Endodermal cell (in vitro differentiated cells): ENCODE measurements around the gene HECTD3. TPM values are rescaled to one million over a fixed set of nuclear protein-coding genes. Genes with fewer than 3 reads are reported as not detected.

Experiments used
- DNase-seq: peaks from one replicate; pipeline ENCODE4 v3.0.0-alpha.2; 2017
- H3K27ac ChIP-seq: 2 replicates; pipeline ENCODE4 v1.5.1; 2013; ENCODE audit warnings: mild to moderate bottlenecking, low read depth, low read length, moderate library complexity
- H3K27me3 ChIP-seq: 2 replicates; pipeline ENCODE4 v1.6.1; 2013; ENCODE audit warnings: mild to moderate bottlenecking, low read length, moderate library complexity; ENCODE audit not compliant: insufficient read depth, control insufficient read depth, poor library complexity, severe bottlenecking
- H3K36me3 ChIP-seq: 2 replicates; pipeline ENCODE4 v1.7.0; 2013; ENCODE audit warnings: mild to moderate bottlenecking, low read length, moderate library complexity; ENCODE audit not compliant: control insufficient read depth, insufficient read depth
- H3K4me1 ChIP-seq: one replicate; pipeline ENCODE4 v1.7.0; 2013; ENCODE audit warnings: low read length; ENCODE audit not compliant: control insufficient read depth, insufficient read depth
- H3K4me3 ChIP-seq: 2 replicates; pipeline ENCODE4 v1.5.1; 2013; ENCODE audit warnings: mild to moderate bottlenecking, low read length, moderate library complexity
- H3K9ac ChIP-seq: 2 replicates; pipeline ENCODE4 v1.6.1; 2013; ENCODE audit warnings: mild to moderate bottlenecking, low read length, moderate library complexity; ENCODE audit not compliant: poor library complexity, severe bottlenecking; ENCODE audit errors: extremely low read depth
- H3K9me3 ChIP-seq: 2 replicates; pipeline ENCODE4 v1.6.1; 2013; ENCODE audit warnings: mild to moderate bottlenecking, low read length, moderate library complexity; ENCODE audit not compliant: control insufficient read depth
- H3K27ac Mint-ChIP-seq: 2 replicates; pipeline ENCODE4 v1.8.0; 2020; ENCODE audit warnings: mixed read lengths
- H3K27me3 Mint-ChIP-seq: 2 replicates; pipeline ENCODE4 v1.8.0; 2021; ENCODE audit warnings: mild to moderate bottlenecking, mixed read lengths; ENCODE audit not compliant: insufficient read depth
- H3K36me3 Mint-ChIP-seq: 2 replicates; pipeline ENCODE4 v1.8.0; 2020; ENCODE audit warnings: low read depth, mixed read lengths
- H3K4me1 Mint-ChIP-seq: 2 replicates; pipeline ENCODE4 v1.8.0; 2020; ENCODE audit warnings: mixed read lengths
- H3K4me3 Mint-ChIP-seq: 2 replicates; pipeline ENCODE4 v1.8.0; 2020; ENCODE audit warnings: mild to moderate bottlenecking, moderate library complexity, mixed read lengths
- H3K9me3 Mint-ChIP-seq: 2 replicates; pipeline ENCODE4 v1.8.0; 2020; ENCODE audit warnings: mild to moderate bottlenecking, mixed read lengths
- whole genome bisulfite sequencing, 2 experiments: methylation state at CpG; one replicate each; pipeline versions ENCODE4 v1.1.5 to v1.1.7; 2013; ENCODE audit warnings: missing lambda C conversion rate in 2 of 2, mixed read lengths in 1 of 2; ENCODE audit not compliant: insufficient coverage in 1 of 2, insufficient read length in 1 of 2; 5-methylcytosine and 5-hydroxymethylcytosine counted together
- total RNA-seq, 2 donors: library from RNA; stranded (reverse); fragmentation: NEBNext Ultra II Directional in 1 of 2; extraction: Animal tissue kit (Norgen Biotek cat#: 25700) in 1 of 2; gene quantifications; 2 replicates in 1 of 2; 3 replicates in 1 of 2; pipeline ENCODE4 v1.2.1, GENCODE V29; 2021
- TF ChIP-seq, protein P1 (sequence below): fragments of 200-600 bp; sonication (generic); conservative IDR thresholded peaks from 2 replicates; pipeline ENCODE4 v1.5.0; 2021; ENCODE audit warnings: antibody characterized with exemption, mild to moderate bottlenecking

Gene HECTD3
- total RNA-seq, 2 donors from 2014 or later, result 33.2 to 43.7 TPM

GRCh38 chr1:45008076-45008475 is 3.0 kb downstream of the HECTD3 start:
- Histone ChIP-seq H3K36me3 (peaks cover 39% of the 10 kb centered on the region), H3K4me3 (no peak overlapping the region), H3K27me3 (no peaks in the 10 kb centered on the region), H3K9ac (no peak overlapping the region), H3K9me3 (no peaks in the 10 kb centered on the region), H3K27ac (no peak overlapping the region), H3K4me1 (peaks cover 6% of the 10 kb centered on the region)
- Mint-ChIP-seq H3K36me3 (peaks cover 52% of the 10 kb centered on the region), H3K27me3 (no peaks in the 10 kb centered on the region), H3K4me3 (no peak overlapping the region), H3K27ac (no peak overlapping the region), H3K9me3 (no peaks in the 10 kb centered on the region), H3K4me1 (peaks cover 16% of the 10 kb centered on the region)
- DNase-seq, result no peak
- 92 to 93% methylated on average over 2 to 3 of the region's 3 CpGs for WGBS, 2 experiments
- TF ChIP-seq, protein P1, sequence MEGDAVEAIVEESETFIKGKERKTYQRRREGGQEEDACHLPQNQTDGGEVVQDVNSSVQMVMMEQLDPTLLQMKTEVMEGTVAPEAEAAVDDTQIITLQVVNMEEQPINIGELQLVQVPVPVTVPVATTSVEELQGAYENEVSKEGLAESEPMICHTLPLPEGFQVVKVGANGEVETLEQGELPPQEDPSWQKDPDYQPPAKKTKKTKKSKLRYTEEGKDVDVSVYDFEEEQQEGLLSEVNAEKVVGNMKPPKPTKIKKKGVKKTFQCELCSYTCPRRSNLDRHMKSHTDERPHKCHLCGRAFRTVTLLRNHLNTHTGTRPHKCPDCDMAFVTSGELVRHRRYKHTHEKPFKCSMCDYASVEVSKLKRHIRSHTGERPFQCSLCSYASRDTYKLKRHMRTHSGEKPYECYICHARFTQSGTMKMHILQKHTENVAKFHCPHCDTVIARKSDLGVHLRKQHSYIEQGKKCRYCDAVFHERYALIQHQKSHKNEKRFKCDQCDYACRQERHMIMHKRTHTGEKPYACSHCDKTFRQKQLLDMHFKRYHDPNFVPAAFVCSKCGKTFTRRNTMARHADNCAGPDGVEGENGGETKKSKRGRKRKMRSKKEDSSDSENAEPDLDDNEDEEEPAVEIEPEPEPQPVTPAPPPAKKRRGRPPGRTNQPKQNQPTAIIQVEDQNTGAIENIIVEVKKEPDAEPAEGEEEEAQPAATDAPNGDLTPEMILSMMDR, result no peak

DNA sequence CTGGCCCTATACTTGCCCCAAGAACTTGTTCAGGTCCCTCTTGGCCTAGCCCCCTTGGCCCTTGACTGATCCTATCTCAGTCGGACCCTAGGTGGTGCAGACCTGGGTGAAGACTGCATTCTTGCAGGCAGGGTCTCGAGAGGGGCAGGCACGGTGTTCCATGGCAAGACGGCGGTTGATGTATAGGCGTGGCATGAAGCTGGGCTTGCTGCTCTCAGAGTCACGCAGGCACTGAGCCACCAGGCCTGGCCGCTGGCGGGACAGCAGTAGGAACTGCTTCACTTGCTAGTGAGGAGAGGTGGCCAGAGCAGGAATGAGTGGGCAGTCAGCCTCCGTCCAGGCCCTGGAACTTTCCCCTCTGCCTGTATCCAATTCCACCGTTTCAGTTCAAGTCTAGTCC is 3.8 kb downstream of the HECTD3 start:
- Mint-ChIP-seq H3K4me1 (peaks cover 10% of the 10 kb centered on the region), H3K36me3 (peaks cover 60% of the 10 kb centered on the region), H3K4me3 (no peak overlapping the region), H3K27me3 (no peaks in the 10 kb centered on the region), H3K9me3 (no peaks in the 10 kb centered on the region), H3K27ac (no peak overlapping the region)
- Histone ChIP-seq H3K4me3 (no peak overlapping the region), H3K9ac (no peak overlapping the region), H3K9me3 (no peaks in the 10 kb centered on the region), H3K36me3 (peaks cover 46% of the 10 kb centered on the region), H3K4me1 (peaks cover 6% of the 10 kb centered on the region), H3K27me3 (no peaks in the 10 kb centered on the region), H3K27ac (no peak overlapping the region)
- TF ChIP-seq, protein P1, result no peak
- DNase-seq, result peak; percentile 16
- WGBS, 2 experiments, result 82 to 85% methylated on average over 11 of the region's 11 CpGs

DNA sequence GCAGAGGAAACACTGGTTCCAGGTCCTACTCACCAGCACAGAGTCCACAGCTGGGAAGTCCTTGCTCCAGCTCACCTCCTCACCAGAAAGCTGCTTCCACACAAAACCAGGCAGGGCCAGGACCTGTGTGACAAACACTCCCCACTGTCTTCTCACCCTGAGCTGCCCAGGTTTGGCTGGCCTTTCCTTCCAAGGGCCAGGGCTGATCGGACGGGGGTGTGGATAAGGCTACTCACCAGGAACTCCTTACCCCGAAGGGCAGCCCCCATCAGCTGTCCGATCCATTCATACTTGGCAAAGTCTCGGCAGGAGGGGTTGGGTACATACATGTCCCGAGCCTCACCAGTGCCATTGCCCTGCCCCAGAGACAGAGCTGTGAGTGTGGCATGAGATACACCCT is 5.4 kb downstream of the HECTD3 start:
- no peaks in the 10 kb centered on the region for H3K9me3 ChIP-seq
- Mint-ChIP-seq H3K36me3 (peaks cover 63% of the 10 kb centered on the region), H3K4me3 (no peak overlapping the region), H3K27me3 (no peaks in the 10 kb centered on the region), H3K9me3 (no peaks in the 10 kb centered on the region), H3K27ac (no peak overlapping the region), H3K4me1 (peaks cover 5% of the 10 kb centered on the region)
- no peak overlapping the region for H3K27ac ChIP-seq
- no peak overlapping the region for H3K9ac ChIP-seq
- H3K4me3 ChIP-seq, result no peak overlapping the region
- TF ChIP-seq, protein P1, result no peak
- no peak for DNase-seq
- H3K36me3 ChIP-seq, result peaks cover 51% of the 10 kb centered on the region
- 95% methylated on average over 6 of the region's 6 CpGs for WGBS, 2 experiments
- no peaks in the 10 kb centered on the region for H3K4me1 ChIP-seq
- no peaks in the 10 kb centered on the region for H3K27me3 ChIP-seq
